Endothelial cell (in vitro differentiated cells): Measurements from ENCODE around the gene NREP. TPM values are rescaled to one million over a fixed set of nuclear protein-coding genes. Genes with fewer than 3 reads are reported as not detected.

Experiments used
- DNase-seq: peaks from one replicate; pipeline ENCODE4 v3.0.0; 2021; ENCODE audit warnings: low spot score
- H3K27ac Mint-ChIP-seq: one replicate; pipeline ENCODE4 v1.8.0; 2021; ENCODE audit warnings: mixed read lengths, inconsistent platforms; ENCODE audit not compliant: unreplicated experiment
- H3K27me3 Mint-ChIP-seq: one replicate; pipeline ENCODE4 v1.8.0; 2021; ENCODE audit warnings: mild to moderate bottlenecking, moderate library complexity, mixed read lengths, inconsistent platforms; ENCODE audit not compliant: unreplicated experiment
- H3K36me3 Mint-ChIP-seq: one replicate; pipeline ENCODE4 v1.8.0; 2021; ENCODE audit warnings: mild to moderate bottlenecking, low read depth, mixed read lengths, inconsistent platforms; ENCODE audit not compliant: unreplicated experiment
- H3K4me1 Mint-ChIP-seq: one replicate; pipeline ENCODE4 v1.8.0; 2021; ENCODE audit warnings: mild to moderate bottlenecking, mixed read lengths, inconsistent platforms; ENCODE audit not compliant: unreplicated experiment
- H3K4me3 Mint-ChIP-seq: one replicate; pipeline ENCODE4 v1.8.0; 2021; ENCODE audit warnings: mild to moderate bottlenecking, mixed read lengths, inconsistent platforms; ENCODE audit not compliant: unreplicated experiment
- H3K9me3 Mint-ChIP-seq: one replicate; pipeline ENCODE4 v1.8.0; 2021; ENCODE audit warnings: mixed read lengths, inconsistent platforms; ENCODE audit not compliant: unreplicated experiment
- CTCF ChIP-seq: fragments of 200-600 bp; sonication (generic); IDR thresholded peaks from one replicate; pipeline ENCODE4 v1.5.0; 2021; ENCODE audit warnings: antibody characterized with exemption; ENCODE audit not compliant: unreplicated experiment
- total RNA-seq: library from RNA; stranded (reverse); fragmentation: NEBNext Ultra II Directional; extraction: Animal tissue kit (Norgen Biotek cat#: 25700); gene quantifications from one replicate; pipeline ENCODE4 v1.2.1, GENCODE V29; 2021; ENCODE audit not compliant: unreplicated experiment

NREP gene
- total RNA-seq, 1 donor from 2014 or later, result 218 TPM

DNA sequence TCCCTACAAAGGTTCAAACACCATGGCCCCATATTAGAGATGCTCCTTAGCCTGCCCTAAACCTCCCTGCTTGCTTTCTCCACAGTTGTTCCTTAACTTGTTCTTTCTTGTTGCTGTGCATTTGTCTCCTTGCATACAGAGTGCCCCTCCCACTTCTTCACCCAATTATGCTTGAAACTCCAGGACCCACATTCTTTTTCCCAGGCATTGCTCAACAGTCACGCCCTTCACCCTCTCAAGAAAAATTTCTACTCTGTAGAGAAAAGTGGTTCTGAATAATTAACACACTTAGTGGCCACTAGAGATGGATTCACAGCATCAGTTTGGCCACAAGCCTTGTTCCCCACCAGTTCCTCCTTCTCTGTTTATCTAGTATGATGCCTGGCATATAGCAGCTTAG lies 57.7 kb downstream of the NREP start:
- no peak overlapping the region for H3K4me3 Mint-ChIP-seq
- no peaks in the 10 kb centered on the region for H3K36me3 Mint-ChIP-seq
- no peak for TF ChIP-seq CTCF
- no peak for DNase-seq
- H3K27ac Mint-ChIP-seq, result no peak overlapping the region
- peaks cover 15% of the 10 kb centered on the region for H3K4me1 Mint-ChIP-seq
- H3K27me3 Mint-ChIP-seq, result no peaks in the 10 kb centered on the region
- no peaks in the 10 kb centered on the region for H3K9me3 Mint-ChIP-seq

DNA sequence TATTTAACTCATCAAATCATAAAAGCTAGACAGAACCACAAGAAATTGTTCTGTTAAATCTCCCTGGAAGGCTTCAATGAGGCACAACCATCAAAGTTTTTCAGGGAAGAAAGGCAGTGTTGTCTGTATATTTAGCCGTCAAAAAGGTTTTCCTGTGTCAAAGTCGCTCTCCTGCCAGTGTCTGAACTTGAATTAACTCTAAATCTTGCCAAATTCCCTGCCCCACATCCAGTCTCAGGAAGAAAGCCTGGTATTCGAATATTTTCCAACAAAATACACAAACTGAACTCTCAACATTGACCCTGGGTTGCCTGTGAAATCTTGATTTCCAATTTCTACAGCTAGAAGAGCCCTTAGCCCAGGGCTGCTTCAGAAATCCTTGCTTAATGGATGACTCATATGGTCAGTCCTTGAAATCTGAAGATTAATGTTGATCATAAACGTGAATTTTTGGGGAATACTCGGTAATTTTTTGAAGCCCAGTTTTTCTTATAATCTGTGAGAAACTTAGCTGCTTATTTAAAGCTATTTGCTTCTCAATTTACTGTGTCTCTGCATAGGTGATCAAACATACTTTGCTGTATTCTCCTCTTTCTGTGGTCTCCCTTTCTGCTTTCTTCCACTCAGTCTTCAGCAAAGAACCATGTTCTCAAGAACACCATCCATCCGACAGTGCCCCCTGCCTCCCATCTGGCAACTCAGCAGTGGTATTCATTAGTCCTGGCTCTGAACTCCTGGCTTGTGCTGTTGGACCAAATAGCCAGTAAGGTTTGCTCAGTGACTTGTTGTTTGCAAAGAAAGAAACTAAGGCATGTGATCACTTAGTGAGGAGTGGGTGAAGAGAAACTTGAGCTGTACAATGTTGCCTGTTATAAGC lies 58.9 kb downstream of the NREP start:
- peak; percentile 44 for DNase-seq
- Mint-ChIP-seq H3K4me3 (no peak overlapping the region), H3K36me3 (no peaks in the 10 kb centered on the region), H3K4me1 (peaks cover 15% of the 10 kb centered on the region), H3K27ac (no peak overlapping the region), H3K9me3 (no peaks in the 10 kb centered on the region), H3K27me3 (no peaks in the 10 kb centered on the region)
- peak; percentile 20 for TF ChIP-seq CTCF

DNA sequence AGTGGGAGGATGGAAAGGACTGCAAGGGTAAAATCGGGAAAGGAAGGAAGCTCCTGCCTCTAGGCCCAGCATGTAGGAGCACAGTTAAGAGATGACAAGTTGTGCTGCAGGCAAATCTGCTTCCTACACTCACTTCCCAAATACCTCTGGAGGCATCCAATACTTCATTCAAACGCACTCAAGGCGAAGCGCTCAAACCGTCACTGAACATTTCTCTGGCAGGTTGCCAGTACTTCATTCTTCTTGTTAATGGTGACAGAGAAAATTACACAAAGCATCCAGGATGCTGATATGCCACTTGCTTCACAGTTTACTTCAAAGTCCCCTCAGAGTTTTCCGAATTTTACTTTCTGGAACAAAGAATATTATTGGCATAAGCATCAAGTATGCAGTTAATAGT lies 59.8 kb downstream of the NREP start:
- no peak for DNase-seq
- H3K36me3 Mint-ChIP-seq, result no peaks in the 10 kb centered on the region
- H3K4me3 Mint-ChIP-seq, result no peak overlapping the region
- H3K27ac Mint-ChIP-seq, result no peak overlapping the region
- H3K9me3 Mint-ChIP-seq, result no peaks in the 10 kb centered on the region
- no peak for TF ChIP-seq CTCF
- H3K4me1 Mint-ChIP-seq, result peaks cover 15% of the 10 kb centered on the region
- H3K27me3 Mint-ChIP-seq, result no peaks in the 10 kb centered on the region

DNA sequence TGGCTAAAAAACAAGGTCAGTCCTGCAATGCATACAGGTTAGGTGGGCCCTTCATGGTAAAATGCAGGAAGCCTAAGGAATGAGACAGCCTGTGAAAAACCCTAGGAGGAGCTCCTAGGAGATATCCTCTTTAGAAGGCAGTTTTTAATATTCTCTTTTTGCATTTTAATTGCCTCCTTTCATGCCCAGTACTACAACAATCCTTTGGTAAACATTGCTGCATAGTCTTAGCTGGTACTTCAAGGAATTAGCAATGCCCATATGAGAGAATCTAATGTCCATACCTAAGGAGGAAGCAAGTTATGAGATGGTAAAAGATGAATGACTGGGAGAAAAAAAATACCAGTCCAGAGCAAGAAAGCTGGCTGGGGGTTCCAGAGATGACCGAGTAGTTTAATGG lies 61.0 kb downstream of the NREP start:
- Mint-ChIP-seq H3K36me3 (no peaks in the 10 kb centered on the region), H3K27me3 (no peaks in the 10 kb centered on the region), H3K4me1 (peaks cover 18% of the 10 kb centered on the region), H3K9me3 (no peaks in the 10 kb centered on the region), H3K4me3 (no peak overlapping the region), H3K27ac (no peak overlapping the region)
- DNase-seq, result no peak
- TF ChIP-seq CTCF, result no peak

GRCh38 chr5:111694133-111694532 lies 62.9 kb downstream of the NREP start:
- H3K9me3 Mint-ChIP-seq, result no peaks in the 10 kb centered on the region
- H3K36me3 Mint-ChIP-seq, result no peaks in the 10 kb centered on the region
- H3K27ac Mint-ChIP-seq, result no peak overlapping the region
- no peak for TF ChIP-seq CTCF
- H3K27me3 Mint-ChIP-seq, result no peaks in the 10 kb centered on the region
- H3K4me1 Mint-ChIP-seq, result peaks cover 18% of the 10 kb centered on the region
- no peak for DNase-seq
- no peak overlapping the region for H3K4me3 Mint-ChIP-seq
